Measurements from ENCODE around the gene NPIPA1. TPM values are rescaled to one million over a fixed set of nuclear protein-coding genes. Genes with fewer than 3 reads are reported as not detected.
A peak's percentile ranks its signal among the peaks of the same experiment; 100 is the strongest.
"Not testable (repeated sequence)": the region's sequence is repeated elsewhere in the genome, so short reads cannot be mapped to it uniquely, and the experiment has no call there.

The NPIPA1 gene
- total RNA-seq, 1 donor from 2014 or later, result 199 TPM

- no peaks in the 10 kb centered on the region for H3K36me3 Mint-ChIP-seq
- H3K9me3 Mint-ChIP-seq, result no peaks in the 10 kb centered on the region
- no peak overlapping the region for H3K4me3 Mint-ChIP-seq
- H3K4me1 Mint-ChIP-seq (ENCODE audit: unreplicated experiment), result no peaks in the 10 kb centered on the region
- peaks cover 13% of the 10 kb centered on the region for H3K27me3 Mint-ChIP-seq
- DNase-seq (ENCODE audit: extremely low spot score, unreplicated experiment), result no peak
- H3K27ac Mint-ChIP-seq, result no peak overlapping the region
- TF ChIP-seq CTCF (conservative IDR thresholded peaks at IDR 0.05), result no peak
Observed at GRCh38 chr16:14963281-14964173, 26.3 kb downstream of the NPIPA1 start.

GRCh38 chr16:14965328-14965727 is 28.1 kb downstream of the NPIPA1 start:
- Mint-ChIP-seq H3K36me3 (no peaks in the 10 kb centered on the region), H3K4me3 (no peak overlapping the region), H3K4me1 (ENCODE audit: unreplicated experiment) (no peaks in the 10 kb centered on the region), H3K27me3 (peaks cover 13% of the 10 kb centered on the region), H3K27ac (no peak overlapping the region), H3K9me3 (no peaks in the 10 kb centered on the region)
- TF ChIP-seq CTCF (conservative IDR thresholded peaks at IDR 0.05), result no peak
- no peak for DNase-seq (ENCODE audit: extremely low spot score, unreplicated experiment)

GRCh38 chr16:14969795-14970194 is 32.6 kb downstream of the NPIPA1 start:
- H3K27me3 Mint-ChIP-seq; H3K27ac Mint-ChIP-seq; H3K36me3 Mint-ChIP-seq; H3K4me3 Mint-ChIP-seq; H3K4me1 Mint-ChIP-seq (ENCODE audit: unreplicated experiment); DNase-seq (ENCODE audit: extremely low spot score, unreplicated experiment); H3K9me3 Mint-ChIP-seq: not testable (repeated sequence)

- not testable (repeated sequence) for H3K27me3 Mint-ChIP-seq; H3K9me3 Mint-ChIP-seq; H3K36me3 Mint-ChIP-seq; DNase-seq (ENCODE audit: extremely low spot score, unreplicated experiment); H3K4me1 Mint-ChIP-seq (ENCODE audit: unreplicated experiment); H3K27ac Mint-ChIP-seq
- H3K4me3 Mint-ChIP-seq, result peak overlapping the region; percentile 21
Observed at GRCh38 chr16:14971621-14972228, 34.5 kb downstream of the NPIPA1 start.

- H3K27ac Mint-ChIP-seq, result peak overlapping the region; percentile 98
- H3K36me3 Mint-ChIP-seq, result not testable (repeated sequence)
- H3K4me3 Mint-ChIP-seq, result peak overlapping the region; percentile 82
Observed at GRCh38 chr16:14973785-14974322, 36.6 kb downstream of the NPIPA1 start.

GRCh38 chr16:14974331-14974655 is 37.0 kb downstream of the NPIPA1 start:
- Mint-ChIP-seq H3K4me1 (ENCODE audit: unreplicated experiment) (peaks cover 15% of the 10 kb centered on the region), H3K27ac (peak overlapping the region; percentile 98), H3K4me3 (peak overlapping the region; percentile 97)
- H3K36me3 Mint-ChIP-seq; H3K27me3 Mint-ChIP-seq; DNase-seq (ENCODE audit: extremely low spot score, unreplicated experiment); H3K9me3 Mint-ChIP-seq: not testable (repeated sequence)

More at GRCh38 chr16:14973785-14974322, 36.6 kb downstream of the NPIPA1 start:
- peaks cover 14% of the 10 kb centered on the region for H3K4me1 Mint-ChIP-seq (ENCODE audit: unreplicated experiment)
- not testable (repeated sequence) for DNase-seq (ENCODE audit: extremely low spot score, unreplicated experiment); H3K27me3 Mint-ChIP-seq; H3K9me3 Mint-ChIP-seq

GRCh38 chr16:14974656-14975417 is 37.6 kb downstream of the NPIPA1 start, which contains the start of gene PDXDC1:
Gene PDXDC1, plus strand, starts transcription at chr16:14975026. Its CDS starts 174 bp downstream, at chr16:14975200.
- H3K4me3 Mint-ChIP-seq, result peak within 1 kb of the TSS; percentile 97
- not testable (repeated sequence) for H3K27me3 Mint-ChIP-seq, H3K36me3 Mint-ChIP-seq, H3K9me3 Mint-ChIP-seq
- DNase-seq (ENCODE audit: extremely low spot score, unreplicated experiment), result peak; percentile 98
- peak within 1 kb of the TSS; percentile 98 for H3K27ac Mint-ChIP-seq
- H3K4me1 Mint-ChIP-seq (ENCODE audit: unreplicated experiment), result peaks cover 20% of the 10 kb centered on the region
